ENCODE measurements around the gene LYPLAL1. TPM values are rescaled to one million over a fixed set of nuclear protein-coding genes. Genes with fewer than 3 reads are reported as not detected.

The LYPLAL1 gene
- total and polyA plus RNA-seq, 7 donors = 4.6 to 44.6 (median 29.3) TPM

DNA sequence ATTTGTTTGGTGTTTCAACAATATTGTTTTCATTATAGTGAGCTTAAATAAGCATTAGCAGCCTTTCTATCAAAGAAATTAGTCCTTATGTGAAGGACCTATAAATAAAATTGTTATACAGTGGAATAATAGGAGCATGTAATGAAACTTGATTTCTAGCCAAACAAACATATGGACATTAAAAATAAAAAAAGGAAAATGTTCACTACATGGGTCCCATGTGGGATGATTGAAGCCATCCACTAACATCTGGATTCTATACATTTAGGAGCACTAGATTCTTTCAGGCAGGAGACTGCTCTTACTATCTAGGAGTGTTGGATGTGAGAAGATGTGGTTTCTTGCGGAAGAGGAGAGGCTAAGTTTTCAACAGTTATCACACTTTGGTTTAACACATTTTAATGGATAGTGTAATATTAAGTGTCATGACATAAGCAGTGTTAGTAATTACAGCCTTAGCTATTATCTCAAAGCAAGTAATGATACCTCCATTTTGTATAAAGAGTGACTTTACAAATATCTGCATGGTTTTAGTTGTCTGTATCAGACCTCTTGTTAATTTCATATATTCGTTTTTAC lies 62.3 kb downstream of the LYPLAL1 start:
- H3K36me3 ChIP-seq (ENCODE audit: insufficient read depth in 1 of 2, low read depth in 1 of 2) = peaks cover 0 to 11% of the 10 kb centered on the region in 2 donors
- H3K9me3 ChIP-seq = no peaks in the 10 kb centered on the region
- ATAC-seq (no peak), DNase-seq (no peak)
- H3K27ac ChIP-seq = no peak overlapping the region
- no peak overlapping the region for H3K4me3 ChIP-seq
- intact Hi-C loops (cut with DNase I) = no loop called here
- no peaks in the 10 kb centered on the region for H3K27me3 ChIP-seq (ENCODE audit: insufficient read depth in 3 of 3, low read length in 2 of 3)
- H3K4me1 ChIP-seq = no peaks in the 10 kb centered on the region
- 89 to 90% (median 90%) methylated on average over 2 of the region's 2 CpGs for WGBS, 3 donors
- TF ChIP-seq, protein P1, sequence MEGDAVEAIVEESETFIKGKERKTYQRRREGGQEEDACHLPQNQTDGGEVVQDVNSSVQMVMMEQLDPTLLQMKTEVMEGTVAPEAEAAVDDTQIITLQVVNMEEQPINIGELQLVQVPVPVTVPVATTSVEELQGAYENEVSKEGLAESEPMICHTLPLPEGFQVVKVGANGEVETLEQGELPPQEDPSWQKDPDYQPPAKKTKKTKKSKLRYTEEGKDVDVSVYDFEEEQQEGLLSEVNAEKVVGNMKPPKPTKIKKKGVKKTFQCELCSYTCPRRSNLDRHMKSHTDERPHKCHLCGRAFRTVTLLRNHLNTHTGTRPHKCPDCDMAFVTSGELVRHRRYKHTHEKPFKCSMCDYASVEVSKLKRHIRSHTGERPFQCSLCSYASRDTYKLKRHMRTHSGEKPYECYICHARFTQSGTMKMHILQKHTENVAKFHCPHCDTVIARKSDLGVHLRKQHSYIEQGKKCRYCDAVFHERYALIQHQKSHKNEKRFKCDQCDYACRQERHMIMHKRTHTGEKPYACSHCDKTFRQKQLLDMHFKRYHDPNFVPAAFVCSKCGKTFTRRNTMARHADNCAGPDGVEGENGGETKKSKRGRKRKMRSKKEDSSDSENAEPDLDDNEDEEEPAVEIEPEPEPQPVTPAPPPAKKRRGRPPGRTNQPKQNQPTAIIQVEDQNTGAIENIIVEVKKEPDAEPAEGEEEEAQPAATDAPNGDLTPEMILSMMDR (IDR thresholded peaks at IDR 0.05) = no peak

- H3K4me3 ChIP-seq = no peak overlapping the region
- TF ChIP-seq, protein P1 (IDR thresholded peaks at IDR 0.05) = no peak
- no peak for DNase-seq
- intact Hi-C loops (cut with DNase I) = no loop called here
- no peak overlapping the region for H3K27ac ChIP-seq
- H3K4me1 ChIP-seq = no peaks in the 10 kb centered on the region
- no peak for ATAC-seq
- H3K36me3 ChIP-seq (ENCODE audit: insufficient read depth in 1 of 2, low read depth in 1 of 2) = peaks cover 0 to 3% of the 10 kb centered on the region in 2 donors
- H3K27me3 ChIP-seq (ENCODE audit: insufficient read depth in 3 of 3, low read length in 2 of 3) = no peaks in the 10 kb centered on the region
- no peaks in the 10 kb centered on the region for H3K9me3 ChIP-seq
- 75 to 83% (median 77%) methylated on average over 5 of the region's 5 CpGs for WGBS, 3 donors
Measured at GRCh38 chr1:219236933-219237610, 63.4 kb downstream of the LYPLAL1 start.

GRCh38 chr1:219239518-219239917 lies 65.8 kb downstream of the LYPLAL1 start:
- WGBS, 3 donors = 91 to 97% (median 95%) methylated on average over 2 of the region's 2 CpGs
- ATAC-seq = no peak
- intact Hi-C loops (cut with DNase I) = no loop called here
- no peak overlapping the region for H3K27ac ChIP-seq
- H3K36me3 ChIP-seq (ENCODE audit: insufficient read depth in 1 of 2, low read depth in 1 of 2) = peaks cover 0 to 8% of the 10 kb centered on the region in 2 donors
- no peak overlapping the region for H3K4me3 ChIP-seq
- H3K4me1 ChIP-seq = no peaks in the 10 kb centered on the region
- H3K27me3 ChIP-seq (ENCODE audit: insufficient read depth in 3 of 3, low read length in 2 of 3) = no peaks in the 10 kb centered on the region
- no peaks in the 10 kb centered on the region for H3K9me3 ChIP-seq
- DNase-seq = no peak
- TF ChIP-seq, protein P1 (IDR thresholded peaks at IDR 0.05) = no peak

DNA sequence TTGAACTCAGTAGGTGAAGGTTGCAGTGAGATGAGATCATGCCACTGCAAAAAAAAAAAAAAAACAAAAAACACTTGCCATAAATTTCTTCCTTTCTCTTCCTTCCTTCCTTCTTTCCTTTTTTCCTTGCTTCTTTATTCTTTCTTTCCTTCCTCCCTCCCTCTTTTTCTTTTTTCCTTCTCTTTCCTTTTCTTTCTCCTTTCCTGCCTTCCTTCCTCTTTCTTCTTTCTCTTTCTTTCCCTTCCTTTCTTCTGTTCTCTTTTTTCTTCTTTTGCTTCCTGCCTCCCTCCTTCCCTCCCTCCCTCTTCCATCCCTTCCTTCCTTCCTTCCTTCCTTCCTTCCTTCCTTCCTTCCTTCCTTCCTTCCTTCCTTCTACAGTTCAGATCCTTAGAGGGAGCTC lies 71.2 kb downstream of the LYPLAL1 start:
- no peak for DNase-seq
- peaks cover 0 to 15% of the 10 kb centered on the region in 2 donors for H3K36me3 ChIP-seq (ENCODE audit: insufficient read depth in 1 of 2, low read depth in 1 of 2)
- no peak overlapping the region for H3K27ac ChIP-seq
- TF ChIP-seq, protein P1 (IDR thresholded peaks at IDR 0.05) = no peak
- no peak overlapping the region for H3K4me3 ChIP-seq
- intact Hi-C loops (cut with DNase I) = no loop called here
- ATAC-seq = no peak
- H3K27me3 ChIP-seq (ENCODE audit: insufficient read depth in 3 of 3, low read length in 2 of 3) = no peaks in the 10 kb centered on the region
- H3K4me1 ChIP-seq = no peaks in the 10 kb centered on the region
- no peaks in the 10 kb centered on the region for H3K9me3 ChIP-seq

Data from psoas muscle (tissue), 8 donors.